ENCODE data around the gene NIPAL3. TPM values are rescaled to one million over a fixed set of nuclear protein-coding genes. Genes with fewer than 3 reads are reported as not detected.
"Not testable (repeated sequence)": the region's sequence is repeated elsewhere in the genome, so short reads cannot be mapped to it uniquely, and the experiment has no call there.

The NIPAL3 gene
- polyA plus RNA-seq, 1 donor from 2014 or later = 9.6 TPM

- no peaks in the 10 kb centered on the region for H3K9me2 ChIP-seq (ENCODE audit: insufficient read depth, low read length)
- TF ChIP-seq TAF1 (IDR thresholded peaks at IDR 0.05; ENCODE audit: low read depth) (no peak), RAD21 (conservative IDR thresholded peaks at IDR 0.05) (no peak), SMC3 (conservative IDR thresholded peaks at IDR 0.05; ENCODE audit: poor library complexity) (no peak), MXI1 (conservative IDR thresholded peaks at IDR 0.05; ENCODE audit: poor library complexity, severe bottlenecking) (no peak), EZH2 (IDR thresholded peaks at IDR 0.05; ENCODE audit: borderline replicate concordance, insufficient read depth, low read length, poor library complexity, severe bottlenecking) (no peak), POLR2AphosphoS5 (IDR thresholded peaks at IDR 0.05) (no peak), EP300 (conservative IDR thresholded peaks at IDR 0.05; ENCODE audit: poor library complexity, severe bottlenecking) (no peak)
- TF ChIP-seq, protein P1, sequence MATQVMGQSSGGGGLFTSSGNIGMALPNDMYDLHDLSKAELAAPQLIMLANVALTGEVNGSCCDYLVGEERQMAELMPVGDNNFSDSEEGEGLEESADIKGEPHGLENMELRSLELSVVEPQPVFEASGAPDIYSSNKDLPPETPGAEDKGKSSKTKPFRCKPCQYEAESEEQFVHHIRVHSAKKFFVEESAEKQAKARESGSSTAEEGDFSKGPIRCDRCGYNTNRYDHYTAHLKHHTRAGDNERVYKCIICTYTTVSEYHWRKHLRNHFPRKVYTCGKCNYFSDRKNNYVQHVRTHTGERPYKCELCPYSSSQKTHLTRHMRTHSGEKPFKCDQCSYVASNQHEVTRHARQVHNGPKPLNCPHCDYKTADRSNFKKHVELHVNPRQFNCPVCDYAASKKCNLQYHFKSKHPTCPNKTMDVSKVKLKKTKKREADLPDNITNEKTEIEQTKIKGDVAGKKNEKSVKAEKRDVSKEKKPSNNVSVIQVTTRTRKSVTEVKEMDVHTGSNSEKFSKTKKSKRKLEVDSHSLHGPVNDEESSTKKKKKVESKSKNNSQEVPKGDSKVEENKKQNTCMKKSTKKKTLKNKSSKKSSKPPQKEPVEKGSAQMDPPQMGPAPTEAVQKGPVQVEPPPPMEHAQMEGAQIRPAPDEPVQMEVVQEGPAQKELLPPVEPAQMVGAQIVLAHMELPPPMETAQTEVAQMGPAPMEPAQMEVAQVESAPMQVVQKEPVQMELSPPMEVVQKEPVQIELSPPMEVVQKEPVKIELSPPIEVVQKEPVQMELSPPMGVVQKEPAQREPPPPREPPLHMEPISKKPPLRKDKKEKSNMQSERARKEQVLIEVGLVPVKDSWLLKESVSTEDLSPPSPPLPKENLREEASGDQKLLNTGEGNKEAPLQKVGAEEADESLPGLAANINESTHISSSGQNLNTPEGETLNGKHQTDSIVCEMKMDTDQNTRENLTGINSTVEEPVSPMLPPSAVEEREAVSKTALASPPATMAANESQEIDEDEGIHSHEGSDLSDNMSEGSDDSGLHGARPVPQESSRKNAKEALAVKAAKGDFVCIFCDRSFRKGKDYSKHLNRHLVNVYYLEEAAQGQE (IDR thresholded peaks at IDR 0.05; ENCODE audit: borderline replicate concordance) = no peak
- TF ChIP-seq, protein P2, sequence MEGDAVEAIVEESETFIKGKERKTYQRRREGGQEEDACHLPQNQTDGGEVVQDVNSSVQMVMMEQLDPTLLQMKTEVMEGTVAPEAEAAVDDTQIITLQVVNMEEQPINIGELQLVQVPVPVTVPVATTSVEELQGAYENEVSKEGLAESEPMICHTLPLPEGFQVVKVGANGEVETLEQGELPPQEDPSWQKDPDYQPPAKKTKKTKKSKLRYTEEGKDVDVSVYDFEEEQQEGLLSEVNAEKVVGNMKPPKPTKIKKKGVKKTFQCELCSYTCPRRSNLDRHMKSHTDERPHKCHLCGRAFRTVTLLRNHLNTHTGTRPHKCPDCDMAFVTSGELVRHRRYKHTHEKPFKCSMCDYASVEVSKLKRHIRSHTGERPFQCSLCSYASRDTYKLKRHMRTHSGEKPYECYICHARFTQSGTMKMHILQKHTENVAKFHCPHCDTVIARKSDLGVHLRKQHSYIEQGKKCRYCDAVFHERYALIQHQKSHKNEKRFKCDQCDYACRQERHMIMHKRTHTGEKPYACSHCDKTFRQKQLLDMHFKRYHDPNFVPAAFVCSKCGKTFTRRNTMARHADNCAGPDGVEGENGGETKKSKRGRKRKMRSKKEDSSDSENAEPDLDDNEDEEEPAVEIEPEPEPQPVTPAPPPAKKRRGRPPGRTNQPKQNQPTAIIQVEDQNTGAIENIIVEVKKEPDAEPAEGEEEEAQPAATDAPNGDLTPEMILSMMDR (IDR thresholded peaks at IDR 0.05; ENCODE audit: poor library complexity, severe bottlenecking) = no peak
- H3K4me3 ChIP-seq (ENCODE audit: low read length) = no peak overlapping the region
- H3F3A ChIP-seq (ENCODE audit: insufficient read depth, low read length, poor library complexity, severe bottlenecking) = no peaks in the 10 kb centered on the region
- H3K79me2 ChIP-seq (replicated peaks; ENCODE audit: insufficient read depth, low read length) = no peaks in the 10 kb centered on the region
- no peaks in the 10 kb centered on the region for H3K27me3 ChIP-seq (ENCODE audit: insufficient read depth, low read depth, low read length)
- H3K36me3 ChIP-seq (ENCODE audit: insufficient read depth, low read length) = no peaks in the 10 kb centered on the region
- no peaks in the 10 kb centered on the region for H4K20me1 ChIP-seq (ENCODE audit: insufficient read depth)
- no peak overlapping the region for H2AFZ ChIP-seq (ENCODE audit: low read depth, low read length)
- H3K4me2 ChIP-seq (ENCODE audit: low read length) = no peak overlapping the region
- no peak overlapping the region for H3K9ac ChIP-seq (ENCODE audit: low read length)
- H3K27ac ChIP-seq (ENCODE audit: low read length) = no peak overlapping the region
- H3K9me3 ChIP-seq (ENCODE audit: low read length) = no peaks in the 10 kb centered on the region
These were observed 74.6 kb downstream of the NIPAL3 start for GRCh38 chr1:24490101-24490781.

DNA sequence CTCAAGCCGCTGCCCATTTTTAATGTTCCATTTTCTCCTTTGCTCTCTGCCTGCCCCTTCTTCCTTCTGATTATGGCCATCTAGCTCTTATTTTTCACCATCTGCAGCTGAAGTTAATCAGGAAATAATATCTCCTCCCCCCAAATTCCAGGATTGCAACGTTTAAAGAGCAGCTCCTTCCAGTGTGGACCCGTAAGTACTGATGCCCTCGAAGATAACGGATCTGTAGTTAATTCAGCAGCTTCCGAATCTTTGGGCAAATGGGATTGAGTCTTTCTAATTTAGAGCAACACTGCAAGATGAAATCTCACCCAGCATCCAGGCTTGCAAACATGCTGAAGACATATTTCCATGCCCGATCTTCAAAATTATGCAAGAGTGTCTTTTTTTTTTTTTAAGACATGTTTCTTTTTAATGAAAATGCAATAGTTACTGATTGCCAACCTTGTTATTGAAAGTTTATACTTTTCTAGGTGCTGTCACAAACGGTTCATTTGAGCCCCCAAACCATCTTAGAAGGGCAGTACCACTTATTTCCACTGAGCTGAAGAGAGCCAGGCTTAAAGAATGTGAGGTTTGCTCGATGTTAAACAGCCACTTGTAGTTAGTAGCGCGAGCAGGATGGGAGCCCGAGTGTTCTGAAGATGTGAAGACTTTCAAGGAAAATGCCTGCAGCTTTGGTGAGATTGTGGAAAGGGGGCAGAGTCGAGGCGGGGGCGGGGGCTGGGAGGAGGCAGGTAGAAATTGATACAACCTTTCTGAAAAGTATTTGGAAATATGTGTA lies 76.2 kb downstream of the NIPAL3 start:
- no peaks in the 10 kb centered on the region for H3K9me2 ChIP-seq (ENCODE audit: insufficient read depth, low read length)
- H3K79me2 ChIP-seq (replicated peaks; ENCODE audit: insufficient read depth, low read length) = no peaks in the 10 kb centered on the region
- no peak overlapping the region for H3K4me3 ChIP-seq (ENCODE audit: low read length)
- no peak overlapping the region for H2AFZ ChIP-seq (ENCODE audit: low read depth, low read length)
- no peak overlapping the region for H3K27ac ChIP-seq (ENCODE audit: low read length)
- H3K36me3 ChIP-seq (ENCODE audit: insufficient read depth, low read length) = no peaks in the 10 kb centered on the region
- H3K9ac ChIP-seq (ENCODE audit: low read length) = no peak overlapping the region
- no peak overlapping the region for H3K4me2 ChIP-seq (ENCODE audit: low read length)
- H3K9me3 ChIP-seq (ENCODE audit: low read length) = no peaks in the 10 kb centered on the region
- no peaks in the 10 kb centered on the region for H4K20me1 ChIP-seq (ENCODE audit: insufficient read depth)
- H3K27me3 ChIP-seq (ENCODE audit: insufficient read depth, low read depth, low read length) = no peaks in the 10 kb centered on the region
- H3F3A ChIP-seq (ENCODE audit: insufficient read depth, low read length, poor library complexity, severe bottlenecking) = no peaks in the 10 kb centered on the region
- TF ChIP-seq EP300 (conservative IDR thresholded peaks at IDR 0.05; ENCODE audit: poor library complexity, severe bottlenecking) (no peak), EZH2 (IDR thresholded peaks at IDR 0.05; ENCODE audit: borderline replicate concordance, insufficient read depth, low read length, poor library complexity, severe bottlenecking) (no peak), TAF1 (IDR thresholded peaks at IDR 0.05; ENCODE audit: low read depth) (no peak), SMC3 (conservative IDR thresholded peaks at IDR 0.05; ENCODE audit: poor library complexity) (no peak), RAD21 (conservative IDR thresholded peaks at IDR 0.05) (no peak), MXI1 (conservative IDR thresholded peaks at IDR 0.05; ENCODE audit: poor library complexity, severe bottlenecking) (no peak), POLR2AphosphoS5 (IDR thresholded peaks at IDR 0.05) (no peak)
- TF ChIP-seq, protein P2 (IDR thresholded peaks at IDR 0.05; ENCODE audit: poor library complexity, severe bottlenecking) = no peak

DNA sequence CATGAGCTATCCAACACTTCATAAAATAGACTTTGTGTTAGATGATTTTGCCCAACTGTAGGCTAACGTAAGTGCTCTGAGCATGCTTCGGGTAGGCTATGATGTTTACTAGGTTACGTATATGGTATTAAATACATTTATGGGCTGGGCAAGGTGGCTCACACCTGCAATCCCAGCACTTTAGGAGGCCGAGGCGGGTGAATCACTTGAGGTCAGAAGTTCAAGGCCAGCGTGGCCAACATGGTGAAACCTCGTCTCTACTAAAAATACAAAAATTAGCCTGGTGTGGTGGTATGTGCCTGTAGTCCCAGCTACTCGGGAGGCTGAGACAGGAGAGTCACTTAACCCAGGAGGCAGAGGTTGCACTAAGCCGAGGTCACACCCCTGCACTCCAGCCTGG lies 77.3 kb downstream of the NIPAL3 start:
- H4K20me1 ChIP-seq (ENCODE audit: insufficient read depth); H3K4me3 ChIP-seq (ENCODE audit: low read length); H3K27ac ChIP-seq (ENCODE audit: low read length); H3K27me3 ChIP-seq (ENCODE audit: insufficient read depth, low read depth, low read length); H3K9me3 ChIP-seq (ENCODE audit: low read length); H3K79me2 ChIP-seq (replicated peaks; ENCODE audit: insufficient read depth, low read length); H3K9me2 ChIP-seq (ENCODE audit: insufficient read depth, low read length); H3K36me3 ChIP-seq (ENCODE audit: insufficient read depth, low read length); H3K9ac ChIP-seq (ENCODE audit: low read length); H3K4me2 ChIP-seq (ENCODE audit: low read length); H2AFZ ChIP-seq (ENCODE audit: low read depth, low read length); H3F3A ChIP-seq (ENCODE audit: insufficient read depth, low read length, poor library complexity, severe bottlenecking): not testable (repeated sequence)
